HG02870 (cell line): Measurements from ENCODE around the gene OTOA.
"Not testable (repeated sequence)": the region's sequence is repeated elsewhere in the genome, so short reads cannot be mapped to it uniquely, and the experiment has no call there.

ENCODE experiments used
- ATAC-seq: cut with Tn5 transposase; IDR thresholded peaks from one replicate; pipeline ENCODE4 v1.9.1; 2021; ENCODE audit warnings: mild to moderate bottlenecking, moderate library complexity; ENCODE audit not compliant: unreplicated experiment

OTOA gene

DNA sequence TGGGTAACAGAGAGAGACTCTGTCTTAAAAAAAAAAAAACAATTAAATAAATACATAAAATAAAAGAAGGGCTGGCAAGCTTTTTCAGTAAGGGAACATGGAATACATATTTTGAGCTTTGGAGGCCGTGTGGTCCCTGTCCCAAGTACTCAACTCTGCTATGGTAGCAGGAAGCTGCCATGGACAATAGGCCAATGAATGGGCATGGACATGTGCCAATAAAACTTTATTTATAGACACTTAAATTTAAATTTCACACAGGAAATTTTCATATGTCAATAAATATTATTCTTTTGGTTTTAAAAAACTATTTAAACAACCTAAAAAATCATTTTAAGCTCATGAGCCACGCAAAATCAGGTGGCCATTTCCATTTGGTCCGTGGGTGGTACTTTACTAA lies 3.8 kb downstream of the OTOA start:
- ATAC-seq = no peak

DNA sequence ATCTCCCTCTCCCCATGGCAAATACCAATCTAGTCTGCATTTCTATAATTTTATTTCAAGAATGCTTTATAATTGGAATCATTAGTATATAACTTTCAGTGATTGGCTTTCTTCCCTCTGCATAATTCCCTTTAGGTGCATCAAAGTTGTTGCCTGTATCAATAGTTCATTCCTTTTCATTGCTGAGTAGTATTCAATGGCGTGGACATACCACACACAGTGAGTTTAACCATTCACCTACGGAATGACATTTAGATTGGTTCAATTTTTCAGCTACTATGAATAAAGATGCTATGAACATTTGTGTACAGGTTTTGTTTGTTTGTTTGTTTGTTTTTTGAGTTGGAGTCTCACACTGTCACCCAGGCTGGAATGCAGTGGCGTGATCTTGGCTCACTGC lies 9.7 kb downstream of the OTOA start:
- no peak for ATAC-seq

DNA sequence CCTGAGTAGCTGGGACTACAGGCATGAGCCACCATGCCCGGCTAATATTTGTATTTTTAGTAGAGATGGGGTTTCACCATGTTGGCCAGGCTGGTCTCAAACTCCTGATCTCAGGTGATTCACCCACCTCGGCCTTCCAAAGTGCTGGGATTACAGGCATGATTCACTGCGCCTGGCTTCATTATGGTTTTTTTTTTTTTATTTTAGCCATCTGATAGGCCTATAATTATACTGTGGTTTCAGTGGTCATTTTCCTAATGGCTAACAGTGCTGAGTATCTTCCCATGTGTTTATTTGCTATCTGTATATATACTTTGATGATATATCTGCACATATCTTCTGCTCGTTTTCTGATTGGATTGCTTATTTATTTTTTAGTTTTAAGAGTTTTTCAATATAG lies 10.7 kb downstream of the OTOA start:
- ATAC-seq = not testable (repeated sequence)

DNA sequence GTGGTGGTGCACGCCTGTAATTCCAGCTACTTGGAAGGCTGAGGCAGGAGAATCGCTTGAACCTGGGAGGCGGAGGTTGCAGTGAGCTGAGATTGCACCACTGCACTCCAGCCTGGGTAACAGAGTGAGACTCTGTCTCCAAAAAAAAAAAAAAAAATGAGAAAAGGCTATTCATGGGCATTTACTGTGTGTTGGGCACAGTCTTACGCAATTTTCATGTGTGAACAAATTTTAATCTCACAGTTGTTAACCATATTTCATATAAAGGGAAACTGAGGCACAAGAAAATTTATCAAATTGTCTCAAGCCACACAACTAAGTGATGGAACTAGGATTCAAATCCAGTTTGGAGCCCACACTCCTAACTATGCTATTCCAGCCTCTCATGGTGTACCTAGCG lies 16.9 kb downstream of the OTOA start:
- not testable (repeated sequence) for ATAC-seq

DNA sequence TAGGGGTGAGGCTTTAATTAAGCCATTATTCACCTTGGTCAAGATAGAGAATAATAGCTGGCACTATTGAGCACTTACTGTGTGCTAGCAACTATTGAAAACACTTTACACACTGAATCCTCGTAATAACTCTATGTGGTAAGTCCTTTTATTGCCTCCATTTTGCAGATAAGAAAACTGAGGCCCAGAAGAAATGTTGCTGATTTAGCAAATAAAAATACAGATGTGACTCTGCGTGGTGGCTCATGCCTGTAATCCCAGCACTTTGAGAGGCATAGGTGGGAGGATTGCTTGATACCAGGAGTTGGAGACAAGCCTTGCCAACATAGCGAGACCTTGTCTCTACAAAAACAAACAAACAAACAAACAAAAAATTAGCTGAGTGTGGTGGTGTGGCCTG lies 19.4 kb downstream of the OTOA start:
- no peak for ATAC-seq

DNA sequence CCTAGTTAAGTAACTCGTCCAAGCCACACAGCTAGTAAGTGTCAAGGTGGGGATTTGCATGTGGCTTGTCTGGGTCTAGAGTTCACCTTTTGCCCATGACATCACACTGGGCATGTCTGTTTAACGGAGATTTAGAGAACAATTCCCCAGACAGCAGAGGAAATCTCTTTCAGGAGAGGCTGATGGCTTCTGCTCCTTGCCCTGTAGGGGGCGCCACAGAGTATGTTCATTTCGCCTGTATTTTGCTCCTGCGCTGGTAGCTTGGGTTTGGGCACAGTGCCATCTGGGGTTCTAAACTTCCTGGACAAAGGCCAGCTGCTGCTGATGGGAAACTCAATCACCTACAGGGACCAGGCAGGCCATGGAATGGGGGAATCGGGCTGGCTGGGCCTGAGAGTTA lies 20.4 kb downstream of the OTOA start:
- no peak for ATAC-seq

DNA sequence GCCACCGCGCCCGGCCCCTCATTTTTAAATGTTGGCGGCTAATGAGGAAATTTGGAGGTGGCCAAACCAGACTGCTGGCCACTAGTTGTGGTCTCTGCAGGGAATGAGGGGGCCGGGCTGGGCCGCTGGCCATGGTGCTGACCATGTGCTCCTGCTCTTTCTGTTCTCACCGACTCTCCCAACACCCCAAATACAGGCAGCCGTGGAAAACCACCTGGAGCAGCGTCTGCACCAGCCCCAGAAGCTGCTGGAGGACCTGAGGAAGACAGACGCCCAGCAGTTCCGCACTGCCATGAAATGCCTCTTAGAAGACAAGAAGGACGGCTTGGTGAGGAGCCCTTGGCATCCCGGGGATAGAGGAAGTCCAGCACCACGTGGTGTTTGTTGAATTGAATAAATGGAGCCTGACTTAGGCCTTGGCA lies 21.3 kb downstream of the OTOA start:
- no peak for ATAC-seq

DNA sequence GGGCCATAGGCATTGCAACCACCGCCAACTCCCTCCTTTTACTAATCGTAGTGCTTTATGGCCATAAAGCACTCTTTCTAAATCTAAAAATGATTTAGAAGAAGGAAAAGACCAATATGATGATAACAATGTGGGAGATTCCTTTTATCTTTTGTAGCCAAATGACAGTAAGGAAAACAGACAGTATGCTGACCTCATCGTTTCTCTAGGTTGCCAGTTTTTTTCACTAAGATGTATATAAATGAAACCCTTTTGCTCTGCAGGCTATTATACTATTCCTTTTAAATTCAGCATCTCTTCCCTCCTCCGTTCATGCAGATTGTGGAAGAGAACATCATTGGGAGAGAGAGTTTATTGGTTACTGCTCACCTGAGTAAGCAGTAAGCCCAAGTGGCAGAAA lies 25.3 kb downstream of the OTOA start:
- ATAC-seq = no peak

DNA sequence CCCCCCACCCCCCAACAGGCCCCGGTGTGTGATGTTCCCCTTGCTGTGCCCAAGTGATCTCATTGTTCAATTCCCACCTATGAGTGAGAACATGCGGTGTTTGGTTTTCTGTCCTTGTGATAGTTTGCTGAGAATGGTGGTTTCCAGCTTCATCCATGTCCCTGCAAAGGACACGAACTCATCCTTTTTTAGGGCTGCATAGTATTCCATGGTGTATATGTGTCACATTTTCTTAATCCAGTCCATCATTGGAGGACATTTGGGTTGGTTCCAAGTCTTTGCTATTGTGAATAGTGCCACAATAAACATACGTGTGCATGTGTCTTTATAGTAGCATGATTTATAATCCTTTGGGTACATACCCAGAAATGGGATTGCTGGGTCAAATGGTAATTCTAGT lies 27.2 kb downstream of the OTOA start:
- not testable (repeated sequence) for ATAC-seq

DNA sequence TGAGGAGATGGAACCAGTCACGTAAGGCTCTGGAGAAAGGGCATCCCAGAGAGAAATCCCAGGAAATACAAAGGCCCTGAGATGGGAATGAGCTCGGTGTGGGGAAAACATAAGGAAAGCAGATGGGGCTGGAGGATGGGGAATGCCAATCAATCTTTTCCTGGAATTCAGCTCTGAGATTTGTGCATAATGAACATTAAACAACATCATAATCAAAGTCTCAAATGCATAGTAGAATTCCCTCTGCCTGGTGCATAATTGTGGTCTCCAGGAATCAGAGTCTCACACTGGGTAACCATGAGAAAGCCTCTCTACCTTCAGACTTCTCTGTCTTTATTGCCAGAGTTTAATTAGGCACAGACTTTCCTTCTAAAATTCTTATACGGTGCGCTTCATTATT lies 30.8 kb downstream of the OTOA start:
- ATAC-seq = no peak

DNA sequence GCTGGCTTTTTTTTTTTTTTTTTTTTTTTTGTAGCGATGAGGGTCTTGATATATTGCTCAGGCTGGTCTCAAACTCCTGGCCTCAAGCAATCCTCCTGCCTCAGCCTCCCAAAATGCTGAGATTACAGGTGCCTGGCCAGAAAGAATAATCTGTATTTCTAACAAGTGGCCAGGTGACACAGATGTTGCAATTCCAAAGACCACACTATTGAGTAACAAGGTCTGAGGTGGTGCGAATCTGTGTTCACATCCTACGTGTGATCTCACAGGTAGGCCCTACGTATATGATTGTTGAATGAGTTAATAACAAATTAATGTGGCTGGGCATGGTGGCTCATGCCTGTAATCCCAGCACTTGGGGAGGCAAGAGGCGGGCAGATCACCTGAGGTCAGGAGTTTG lies 33.3 kb downstream of the OTOA start:
- ATAC-seq = no peak

DNA sequence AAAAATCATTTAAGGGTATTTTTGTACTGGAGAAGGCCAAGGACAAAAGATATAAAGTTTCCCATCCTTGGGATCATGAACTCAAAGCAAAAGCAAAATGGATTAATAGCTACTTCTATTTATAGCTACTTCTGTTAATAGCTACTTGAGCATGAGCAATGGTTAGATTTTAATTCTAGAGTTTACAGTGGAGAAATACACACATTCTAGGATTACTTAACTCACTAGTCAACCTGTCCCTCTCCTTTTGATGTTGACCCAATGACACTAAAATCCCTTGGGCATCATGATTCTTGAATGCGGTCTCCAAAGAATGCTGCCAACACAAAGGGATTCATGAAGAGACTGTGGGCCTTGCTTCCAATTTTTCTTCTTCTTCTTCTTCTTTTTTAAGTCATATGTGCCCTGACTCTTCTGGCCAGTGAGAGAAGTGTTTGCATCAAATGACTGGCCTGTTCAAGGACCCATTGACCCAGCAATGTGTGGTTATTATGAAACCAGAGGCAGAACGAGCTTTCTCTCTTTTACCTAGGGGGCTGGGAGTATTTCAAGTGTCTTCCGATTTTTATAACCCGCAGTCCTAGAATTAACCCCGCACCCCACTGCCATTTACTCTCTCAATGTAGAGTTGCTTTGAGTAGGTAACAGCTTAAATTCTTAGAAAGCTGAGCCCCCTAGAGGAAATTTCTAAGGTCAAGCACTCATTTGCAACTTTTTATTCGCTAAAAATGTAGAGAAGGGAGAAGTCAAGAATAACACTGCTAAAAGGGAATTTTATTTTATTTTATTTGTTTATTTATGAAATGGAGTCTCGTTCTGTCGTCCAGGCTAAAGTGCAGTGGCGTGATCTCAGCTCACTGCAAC lies 34.6 kb downstream of the OTOA start:
- ATAC-seq = no peak

DNA sequence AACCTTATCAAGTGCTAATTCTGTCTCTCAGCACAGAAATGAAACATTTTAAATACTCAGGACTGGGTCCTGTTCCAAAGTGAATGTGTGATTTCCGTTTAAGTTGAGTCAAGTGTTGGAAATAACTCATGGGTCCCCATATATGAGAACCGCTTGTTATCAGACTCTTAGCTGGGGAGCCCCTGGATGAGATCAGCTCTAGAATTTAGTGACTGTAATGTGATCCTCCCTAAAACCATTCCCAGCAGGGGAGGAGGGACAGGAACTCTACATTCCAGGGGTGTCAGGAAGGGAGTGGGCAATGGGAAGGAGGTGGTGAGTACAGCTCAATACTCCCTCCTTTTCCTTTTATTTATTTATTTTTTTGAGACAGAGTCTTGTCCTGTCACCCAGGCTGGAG lies 37.5 kb downstream of the OTOA start:
- no peak for ATAC-seq

DNA sequence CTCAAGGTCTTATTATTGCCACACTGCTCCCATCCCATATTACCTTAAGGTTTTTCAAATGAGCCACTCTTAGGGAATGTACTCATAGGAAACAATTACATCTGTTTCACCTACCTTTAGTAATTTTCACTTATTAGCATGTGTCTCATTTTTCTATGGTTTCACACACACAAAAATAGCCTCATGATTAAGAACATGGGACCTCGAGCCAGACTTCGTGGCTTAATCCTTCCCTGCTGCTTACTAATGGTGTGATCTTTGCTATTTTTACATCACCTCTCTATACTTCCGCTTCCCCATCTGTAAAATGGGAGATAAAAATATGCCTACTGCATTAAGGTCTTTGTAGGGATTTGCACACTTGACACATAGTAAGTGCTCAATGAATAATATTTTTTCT lies 38.5 kb downstream of the OTOA start:
- ATAC-seq = no peak

DNA sequence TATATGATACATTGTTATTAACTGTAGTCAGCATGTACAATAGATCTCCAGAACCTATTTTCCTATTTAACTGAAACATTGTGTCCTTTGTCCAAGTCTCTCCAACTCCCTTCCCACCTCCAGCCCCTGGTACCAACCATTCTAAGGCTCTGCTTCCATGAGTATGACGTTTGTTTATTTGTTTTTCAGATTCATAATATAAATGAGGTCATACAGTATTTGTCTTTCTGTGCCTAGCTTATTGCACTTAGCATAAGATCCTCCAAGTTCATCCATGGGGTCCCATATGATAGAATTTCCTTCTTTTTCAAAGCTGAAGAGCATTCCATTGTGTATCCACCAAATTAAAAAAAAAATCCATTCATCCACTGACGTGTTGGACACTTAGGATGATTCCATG lies 39.4 kb downstream of the OTOA start:
- ATAC-seq = no peak

DNA sequence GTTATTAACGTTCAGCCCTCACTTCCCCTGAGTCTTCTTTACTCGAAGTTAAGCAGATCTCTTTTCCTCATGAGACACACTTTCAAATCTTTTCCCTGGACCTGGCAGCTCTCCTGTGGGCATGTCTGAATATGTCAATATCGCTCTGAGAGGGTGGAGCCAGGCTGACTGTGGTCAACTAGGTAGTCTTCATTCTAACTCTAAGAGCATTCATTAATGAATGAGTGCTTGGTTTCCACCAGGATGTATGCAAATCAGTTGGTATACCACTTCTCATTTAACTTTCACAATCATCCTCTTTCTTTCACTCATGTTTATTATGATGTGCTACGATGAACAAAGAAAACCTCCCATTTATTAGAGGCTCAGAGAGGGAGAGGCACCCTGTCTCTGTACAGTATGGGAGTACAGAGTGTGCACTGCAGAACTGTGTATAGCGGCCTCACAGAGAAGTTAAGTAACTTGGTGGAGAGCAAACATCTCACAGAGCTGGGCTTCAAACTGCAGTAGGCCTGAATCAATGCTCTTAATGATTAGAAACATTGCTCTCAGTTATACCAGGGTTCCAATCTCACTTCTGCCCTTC lies 39.9 kb downstream of the OTOA start:
- no peak for ATAC-seq

DNA sequence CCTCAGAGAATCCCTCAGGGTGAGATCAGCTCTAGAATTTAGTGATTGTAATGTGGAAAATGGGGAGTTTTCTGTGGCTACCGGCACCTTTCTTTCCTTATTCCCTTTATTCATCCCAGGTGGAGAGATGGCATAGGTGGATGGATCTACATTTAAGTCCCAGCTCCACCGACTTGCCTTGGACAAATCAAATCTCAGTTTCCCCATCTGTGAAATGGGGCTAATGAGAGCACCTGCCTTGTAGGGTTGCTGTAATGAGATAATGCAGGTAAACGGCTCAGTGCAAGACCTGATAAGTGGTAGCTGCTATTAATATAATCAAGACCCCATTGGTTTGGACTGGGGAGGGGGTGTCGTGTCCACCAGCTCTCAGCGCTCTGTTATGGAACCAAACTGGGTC lies 40.5 kb downstream of the OTOA start:
- ATAC-seq = no peak

DNA sequence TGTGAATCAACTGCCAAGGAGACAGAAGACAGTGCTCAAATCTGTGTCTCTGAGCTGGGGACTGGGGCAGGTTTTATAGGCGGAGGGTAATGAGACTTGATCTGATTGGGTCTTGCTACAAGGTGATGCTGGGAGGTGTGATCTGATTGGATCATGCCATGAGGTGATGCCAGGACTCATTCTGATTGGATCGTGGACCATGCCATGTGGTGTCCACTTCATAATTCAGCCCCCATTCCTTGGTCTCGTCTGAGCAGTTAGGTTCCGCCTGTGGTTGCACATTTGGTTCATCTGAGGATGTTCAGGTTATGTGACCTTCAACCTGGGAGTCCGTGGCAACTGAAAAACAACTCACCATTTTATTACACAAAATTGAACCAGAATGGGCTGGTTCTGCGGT lies 41.0 kb downstream of the OTOA start:
- ATAC-seq = no peak

DNA sequence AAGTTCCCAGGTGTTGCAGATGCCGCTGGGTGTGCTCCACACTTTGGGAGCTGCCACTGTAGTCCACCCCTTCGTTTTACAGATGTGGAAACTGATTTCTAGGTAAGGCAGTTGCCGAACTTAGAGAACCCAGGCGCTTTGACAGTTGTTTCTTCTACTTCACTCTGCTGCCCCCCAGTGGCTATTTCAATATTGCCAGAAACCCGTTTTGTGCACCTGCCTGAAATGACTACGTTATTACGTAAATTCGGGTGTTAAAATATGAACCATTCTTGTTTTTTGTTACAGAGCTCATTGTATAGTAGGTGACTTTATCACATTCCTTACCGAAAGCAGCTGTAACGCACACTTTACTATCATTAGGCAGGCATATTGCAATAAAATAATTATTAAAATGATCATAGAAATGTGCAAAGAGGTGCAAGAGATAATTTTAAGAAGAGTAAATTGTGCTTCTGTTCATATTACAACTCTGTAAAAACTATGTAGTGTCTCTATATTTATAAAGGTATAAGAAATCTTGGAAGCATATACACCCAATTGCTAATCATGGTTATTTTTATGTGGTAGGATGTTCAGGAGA lies 44.9 kb downstream of the OTOA start:
- no peak for ATAC-seq

DNA sequence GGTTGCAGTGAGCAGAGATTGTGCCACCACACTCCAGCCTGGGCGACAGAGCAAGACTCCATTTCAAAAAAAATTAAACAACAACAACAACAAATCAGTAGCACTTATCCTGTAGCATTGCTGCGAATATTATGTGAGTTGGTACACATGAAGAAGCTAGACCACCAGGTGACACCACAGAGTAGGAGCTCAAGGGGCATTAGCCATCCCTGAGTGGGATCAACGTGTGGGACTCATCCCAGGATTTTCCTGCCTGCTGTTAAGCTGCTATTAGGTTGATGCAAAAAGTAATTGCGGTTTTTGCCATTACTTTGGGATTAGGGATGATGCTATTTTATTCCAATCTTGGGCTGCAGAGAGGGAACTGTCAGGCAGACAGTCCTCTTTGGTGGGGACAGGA lies 47.2 kb downstream of the OTOA start:
- ATAC-seq = no peak

DNA sequence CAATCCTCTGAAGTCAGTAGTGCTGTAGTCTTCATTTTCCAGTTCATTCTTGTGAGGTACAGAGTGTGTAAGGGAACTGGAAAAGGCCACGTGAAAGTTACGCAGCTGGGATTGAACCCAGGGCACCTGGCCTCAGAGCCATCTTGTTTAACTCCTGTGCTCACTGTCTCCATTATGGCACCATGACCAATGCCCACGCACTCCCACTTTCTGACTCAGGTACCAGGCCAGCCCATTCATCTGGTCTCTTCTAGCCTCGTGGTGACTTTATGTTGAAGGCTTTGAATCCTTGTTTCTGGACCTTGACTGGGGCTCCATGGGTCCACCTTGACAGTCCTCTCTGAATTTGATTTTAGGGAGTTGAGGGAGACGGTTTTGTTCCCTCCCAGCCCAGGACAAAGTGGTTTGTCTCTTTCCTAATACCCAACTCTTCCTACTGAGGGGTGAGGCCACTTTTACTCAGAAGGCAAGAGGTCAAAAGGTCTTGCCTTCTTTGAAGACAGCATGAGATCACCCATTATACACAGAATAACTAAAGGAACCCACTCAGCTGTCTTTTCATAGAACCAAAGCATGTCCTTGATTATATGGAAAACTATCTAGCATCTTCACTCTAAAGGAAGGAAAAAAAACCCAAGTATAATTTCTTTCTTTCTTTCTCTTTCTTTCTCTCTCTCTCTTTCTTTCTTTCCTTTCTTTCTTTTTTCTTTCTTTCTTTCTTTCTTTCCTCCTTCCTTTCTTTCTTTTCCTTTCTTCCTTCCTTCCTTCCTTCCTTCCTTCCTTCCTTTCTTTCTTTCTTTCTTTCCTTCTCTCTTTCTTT lies 50.0 kb downstream of the OTOA start:
- no peak for ATAC-seq

DNA sequence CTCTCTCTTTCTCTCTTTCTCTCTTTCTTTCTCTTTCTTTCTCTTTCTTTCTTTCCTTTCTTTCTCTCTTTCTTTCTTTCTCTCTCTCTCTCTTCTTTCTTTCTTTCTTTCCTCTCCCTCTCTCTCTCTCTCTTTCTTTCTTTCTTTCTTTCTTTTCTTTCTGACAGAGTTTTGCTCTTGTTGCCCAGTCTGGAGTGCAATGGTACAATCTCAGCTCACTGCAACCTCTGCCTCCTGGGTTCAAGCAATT lies 50.5 kb downstream of the OTOA start:
- not testable (repeated sequence) for ATAC-seq
